Gastrocnemius medialis (tissue), 4 donors: ENCODE measurements around the gene TMOD3. TPM values are rescaled to one million over a fixed set of nuclear protein-coding genes. Genes with fewer than 3 reads are reported as not detected.

Source experiments
- ATAC-seq, 2 donors: fragments of 150-250 bp; one replicate each; pipeline ENCODE4 v1.9.1; 2016
- DNase-seq, 2 donors: peaks; one replicate each; pipeline ENCODE4 v3.0.0-alpha.2; 2019
- H3K27ac ChIP-seq, 4 donors: fragments of 200-600 bp; sonication (generic); 1 replicate in 1 of 4; 2 replicates in 3 of 4; pipeline ENCODE4 v1.5.1; 2016 to 2018; ENCODE audit warnings: mild to moderate bottlenecking in 2 of 4, moderate library complexity in 1 of 4
- H3K27me3 ChIP-seq, 3 donors: fragments of 200-600 bp; sonication (generic) in 2 of 3; 1 replicate in 1 of 3; 2 replicates in 2 of 3; pipeline versions ENCODE4 v1.5.1 to v1.6.0; 2016 to 2019; ENCODE audit warnings: mild to moderate bottlenecking in 1 of 3, moderate library complexity in 1 of 3
- H3K36me3 ChIP-seq, 2 donors: fragments of 200-600 bp; sonication (generic) in 1 of 2; one replicate each; pipeline ENCODE4 v1.5.1; 2017 to 2018
- H3K4me1 ChIP-seq, 2 donors: fragments of 200-600 bp; sonication (generic) in 1 of 2; one replicate each; pipeline ENCODE4 v1.5.1; 2016 to 2017; ENCODE audit warnings: mild to moderate bottlenecking in 2 of 2
- H3K4me3 ChIP-seq, 4 donors: fragments of 200-600 bp; sonication (generic) in 3 of 4; 1 replicate in 1 of 4; 2 replicates in 3 of 4; pipeline ENCODE4 v1.5.1; 2016 to 2019; ENCODE audit warnings: mild to moderate bottlenecking in 2 of 4
- H3K9me3 ChIP-seq, 3 donors: fragments of 200-600 bp; sonication (generic) in 2 of 3; 1 replicate in 1 of 3; 2 replicates in 2 of 3; pipeline ENCODE4 v1.5.1; 2016 to 2019
- POLR2A ChIP-seq, 2 donors: fragments of 450-650 bp; IDR thresholded peaks; one replicate each; pipeline ENCODE4 v1.6.1; 2017; ENCODE audit warnings: antibody characterized with exemption in 2 of 2, mild to moderate bottlenecking in 2 of 2, moderate library complexity in 2 of 2
- in situ Hi-C, 4 donors: fragments of 200-750 bp; cut with MboI; loops; one replicate each; pipeline versions ENCODE4 v1.15.0 to v1.8.0; 2017; ENCODE audit warnings: low sequenced_read_pairs in 4 of 4
- intact Hi-C: fragments of 100-400 bp; cut with DNase I; formaldehyde crosslinking; loops from one replicate; pipeline ENCODE4 v1.15.1; 2023; ENCODE audit warnings: low total_unique reads
- total RNA-seq, 4 donors: library from RNA; depleted of rRNA; stranded (reverse); fragments of >200 nt; gene quantifications; one replicate each; pipeline versions ENCODE4 v1.1.0 to v1.2.3, GENCODE V29; 2016
- TF ChIP-seq, protein P1 (sequence below), 5 experiments: fragments of 450-650 bp in 3 of 5; fragments of 200-600 bp in 2 of 5; sonication (generic) in 2 of 5; IDR thresholded peaks in 4 of 5; conservative IDR thresholded peaks in 1 of 5; 1 replicate in 4 of 5; 2 replicates in 1 of 5; pipeline ENCODE4 v1.5.1; 2016 to 2019; ENCODE audit warnings: antibody characterized with exemption in 5 of 5, mild to moderate bottlenecking in 3 of 5, moderate library complexity in 3 of 5

The TMOD3 gene
- total RNA-seq, 4 donors from 2014 or later, result 6.2 to 9.2 (median 6.7) TPM

DNA sequence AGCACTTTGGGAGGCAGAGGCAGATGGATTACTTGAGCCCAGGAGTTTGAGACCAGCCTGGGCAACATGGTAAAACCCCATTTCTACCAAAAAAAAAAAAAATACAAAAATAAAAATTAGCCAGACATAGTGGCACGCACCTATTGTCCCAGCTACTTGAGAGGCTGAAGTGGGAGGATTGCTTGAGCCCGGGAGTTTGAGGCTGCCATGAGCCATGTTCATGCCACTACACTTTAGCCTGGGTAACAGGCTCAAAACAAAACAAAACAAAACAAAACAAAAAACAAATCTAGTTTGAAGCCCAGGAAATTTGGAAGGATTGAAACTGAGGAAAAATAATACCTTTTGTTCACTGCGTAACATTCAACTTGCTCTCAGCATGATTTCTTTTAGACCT lies 16.6 kb downstream of the TMOD3 start:
- peaks cover 24 to 58% of the 10 kb centered on the region in 2 donors for H3K4me1 ChIP-seq
- H3K4me3 ChIP-seq, result no peak overlapping the region
- H3K27me3 ChIP-seq, result no peaks in the 10 kb centered on the region
- no peak for TF ChIP-seq POLR2A (IDR thresholded peaks at IDR 0.05)
- TF ChIP-seq, protein P1, sequence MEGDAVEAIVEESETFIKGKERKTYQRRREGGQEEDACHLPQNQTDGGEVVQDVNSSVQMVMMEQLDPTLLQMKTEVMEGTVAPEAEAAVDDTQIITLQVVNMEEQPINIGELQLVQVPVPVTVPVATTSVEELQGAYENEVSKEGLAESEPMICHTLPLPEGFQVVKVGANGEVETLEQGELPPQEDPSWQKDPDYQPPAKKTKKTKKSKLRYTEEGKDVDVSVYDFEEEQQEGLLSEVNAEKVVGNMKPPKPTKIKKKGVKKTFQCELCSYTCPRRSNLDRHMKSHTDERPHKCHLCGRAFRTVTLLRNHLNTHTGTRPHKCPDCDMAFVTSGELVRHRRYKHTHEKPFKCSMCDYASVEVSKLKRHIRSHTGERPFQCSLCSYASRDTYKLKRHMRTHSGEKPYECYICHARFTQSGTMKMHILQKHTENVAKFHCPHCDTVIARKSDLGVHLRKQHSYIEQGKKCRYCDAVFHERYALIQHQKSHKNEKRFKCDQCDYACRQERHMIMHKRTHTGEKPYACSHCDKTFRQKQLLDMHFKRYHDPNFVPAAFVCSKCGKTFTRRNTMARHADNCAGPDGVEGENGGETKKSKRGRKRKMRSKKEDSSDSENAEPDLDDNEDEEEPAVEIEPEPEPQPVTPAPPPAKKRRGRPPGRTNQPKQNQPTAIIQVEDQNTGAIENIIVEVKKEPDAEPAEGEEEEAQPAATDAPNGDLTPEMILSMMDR (IDR thresholded peaks at IDR 0.05 in 4 of 5, conservative IDR thresholded peaks at IDR 0.05 in 1 of 5), result no peak
- ATAC-seq (no peak), DNase-seq (no peak)
- in situ Hi-C loops, result no loop called here
- no peaks in the 10 kb centered on the region for H3K9me3 ChIP-seq
- H3K27ac ChIP-seq, result peak overlapping the region in 3 of 4 donors; percentile 4 to 59 (median 41)
- intact Hi-C loops, result no loop called here
- H3K36me3 ChIP-seq, result no peaks in the 10 kb centered on the region

DNA sequence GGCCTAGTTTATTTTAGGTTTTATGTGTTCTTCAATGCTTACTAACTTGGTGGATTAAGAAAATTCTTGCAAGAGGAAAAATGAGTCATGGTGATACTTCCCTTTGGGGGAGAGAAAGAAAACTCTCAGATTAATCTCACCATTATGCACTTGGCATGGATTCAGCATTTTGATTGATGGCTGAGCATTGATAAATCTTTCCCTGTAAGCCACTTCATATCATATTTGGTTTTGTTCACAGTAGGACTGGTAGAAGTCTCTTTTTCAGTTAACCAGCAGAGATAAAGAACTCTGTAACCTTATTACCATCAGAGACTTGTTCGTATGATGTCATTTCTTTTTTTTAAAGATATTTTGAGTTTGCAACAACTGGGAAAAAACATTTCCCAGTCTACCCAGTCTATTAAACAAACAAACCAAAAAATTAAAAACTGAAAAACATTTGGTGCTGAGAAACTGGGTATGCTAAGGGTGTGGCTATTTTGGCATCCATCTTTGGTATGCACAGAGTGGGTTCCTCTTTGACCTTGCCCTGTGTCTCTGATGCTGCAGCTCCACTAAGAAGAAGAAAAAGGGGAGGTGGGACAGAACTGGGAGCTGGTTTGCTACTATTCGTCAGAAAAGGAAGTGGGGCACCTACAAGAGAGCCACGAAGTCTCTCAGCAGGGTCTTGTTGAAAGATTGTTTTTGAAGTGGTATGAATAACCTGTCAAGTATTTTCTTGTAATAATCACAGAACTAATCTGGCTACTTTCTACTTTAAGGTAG lies 17.2 kb downstream of the TMOD3 start:
- ATAC-seq (no peak), DNase-seq (no peak)
- intact Hi-C loops (no loop called here), in situ Hi-C loops (no loop called here)
- Histone ChIP-seq H3K4me1 (peaks cover 24 to 58% of the 10 kb centered on the region in 2 donors), H3K36me3 (no peaks in the 10 kb centered on the region), H3K9me3 (no peaks in the 10 kb centered on the region), H3K27me3 (no peaks in the 10 kb centered on the region), H3K27ac (peak overlapping the region in 3 of 4 donors; percentile 4 to 59 (median 41)), H3K4me3 (no peak overlapping the region)
- TF ChIP-seq POLR2A (IDR thresholded peaks at IDR 0.05), result no peak
- TF ChIP-seq, protein P1 (IDR thresholded peaks at IDR 0.05 in 4 of 5, conservative IDR thresholded peaks at IDR 0.05 in 1 of 5), result no peak

DNA sequence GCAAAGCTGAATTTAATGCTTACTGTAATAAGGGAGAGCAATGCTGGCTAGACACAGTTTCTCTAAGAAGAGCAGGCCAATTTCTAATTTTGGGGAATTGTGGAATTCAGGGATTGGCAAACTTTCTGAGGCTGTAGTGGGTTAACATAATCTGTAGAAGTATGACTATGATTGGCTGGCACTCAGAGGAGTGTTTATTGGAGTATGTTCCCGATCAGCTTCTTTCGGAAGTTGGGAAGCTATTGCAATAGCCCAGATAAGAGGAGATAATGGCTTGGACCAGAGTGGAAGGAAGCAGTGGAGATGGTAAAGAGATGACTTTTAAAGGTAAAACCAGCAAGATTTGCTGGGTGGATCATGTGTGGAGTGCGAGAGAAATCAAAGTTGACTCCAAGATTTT lies 19.4 kb downstream of the TMOD3 start:
- Histone ChIP-seq H3K9me3 (no peaks in the 10 kb centered on the region), H3K27me3 (no peaks in the 10 kb centered on the region), H3K4me3 (no peak overlapping the region), H3K4me1 (peaks cover 11 to 53% of the 10 kb centered on the region in 2 donors), H3K27ac (no peak overlapping the region), H3K36me3 (no peaks in the 10 kb centered on the region)
- TF ChIP-seq, protein P1 (IDR thresholded peaks at IDR 0.05 in 4 of 5, conservative IDR thresholded peaks at IDR 0.05 in 1 of 5), result no peak
- no peak for TF ChIP-seq POLR2A (IDR thresholded peaks at IDR 0.05)
- in situ Hi-C loops, result no loop called here
- ATAC-seq, result no peak
- no peak for DNase-seq
- intact Hi-C loops, result no loop called here

DNA sequence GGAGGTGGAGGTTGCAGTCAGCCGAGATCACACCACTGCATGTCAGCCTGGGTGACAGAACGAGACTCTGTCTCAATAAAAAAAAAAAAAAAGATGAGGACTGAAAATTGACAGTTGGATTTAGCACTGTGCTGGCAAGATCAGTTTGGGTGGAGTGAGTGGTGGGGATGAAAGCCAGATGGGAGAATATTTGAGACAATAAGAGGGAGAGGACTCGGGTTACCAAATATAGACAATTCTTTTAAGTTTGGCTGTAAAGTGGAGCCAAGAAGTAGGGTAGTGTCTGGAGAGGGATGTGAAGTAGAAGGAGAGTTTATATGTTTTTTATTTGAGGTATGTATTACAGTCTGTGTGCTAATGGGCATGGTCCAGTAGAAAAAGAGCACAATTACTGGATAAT lies 20.4 kb downstream of the TMOD3 start:
- DNase-seq (no peak), ATAC-seq (no peak)
- Histone ChIP-seq H3K9me3 (no peaks in the 10 kb centered on the region), H3K27me3 (no peaks in the 10 kb centered on the region), H3K36me3 (no peaks in the 10 kb centered on the region), H3K27ac (no peak overlapping the region), H3K4me1 (peaks cover 10 to 49% of the 10 kb centered on the region in 2 donors), H3K4me3 (no peak overlapping the region)
- in situ Hi-C loops, result no loop called here
- TF ChIP-seq POLR2A (IDR thresholded peaks at IDR 0.05), result no peak
- TF ChIP-seq, protein P1 (IDR thresholded peaks at IDR 0.05 in 4 of 5, conservative IDR thresholded peaks at IDR 0.05 in 1 of 5), result no peak
- intact Hi-C loops, result no loop called here
